K562 (cell line): ENCODE results near the gene ANO1. TPM values are rescaled to one million over a fixed set of nuclear protein-coding genes. Genes with fewer than 3 reads are reported as not detected.

Experiments used
- ATAC-seq: fragments of 200-7000 bp; cut with Tn5 transposase; 3 replicates; pipeline ENCODE4 v1.9.1; 2020; ENCODE audit warnings: moderate library complexity
- BruUV-seq: library from RNA; stranded (reverse); fragments of 400-500 nt; replicated peaks from 2 replicates; lab custom pipeline; 2021; lab: Mats Ljungman, UMichigan
- CTCF ChIA-PET: fragments of 300-600 bp; formaldehyde crosslinking; extraction: SDS; loops from one replicate; lab custom pipeline; 2021; ENCODE audit warnings: low intra/inter-chr PET ratio; lab: Yijun Ruan, JAX
- POLR2A ChIA-PET: fragments of 300-600, 350-650 bp; sonication (Branson Sonifier 250); formaldehyde crosslinking; extraction: SDS; loops from one replicate; lab custom pipeline; 2021; ENCODE audit warnings: antibody characterized with exemption, inconsistent platforms; lab: Yijun Ruan, JAX
- DNase-seq, 4 experiments: peaks; one replicate each; pipeline versions ENCODE4 v3.0.0 to v3.0.0-alpha.2; 2011 to 2018; ENCODE audit warnings: low spot score in 3 of 4, mixed read lengths in 3 of 4; ENCODE audit errors: extremely low read depth in 1 of 4
- FAIRE-seq: peaks from 2 replicates; lab custom pipeline; 2011; peaks lifted over from hg19 to GRCh38; lab: Jason Lieb, UNC
- H2AFZ ChIP-seq: 2 replicates; pipeline ENCODE4 v1.6.0; 2011; ENCODE audit warnings: low read depth, low read length, control low read depth, inconsistent platforms
- H3K27ac ChIP-seq: fragments of 200-600 bp; 3 replicates; pipeline ENCODE4 v1.8.0; 2011; ENCODE audit warnings: low read depth, mild to moderate bottlenecking, control low read depth, inconsistent platforms, low read length, moderate library complexity, mixed read lengths; ENCODE audit errors: extremely low read depth
- H3K27me3 ChIP-seq, 2 experiments: fragments of 300-600 bp in 1 of 2; 2 replicates in 1 of 2; 3 replicates in 1 of 2; pipeline versions ENCODE4 v1.6.0 to v1.8.0; 2011; ENCODE audit warnings: inconsistent platforms in 2 of 2, low read length in 2 of 2, mild to moderate bottlenecking in 1 of 2, mixed read lengths in 1 of 2, moderate library complexity in 1 of 2; ENCODE audit not compliant: control insufficient read depth in 2 of 2, insufficient read depth in 2 of 2
- H3K36me3 ChIP-seq: fragments of 300-600 bp; 3 replicates; pipeline ENCODE4 v1.8.0; 2011; ENCODE audit warnings: mild to moderate bottlenecking, low read length, inconsistent platforms; ENCODE audit not compliant: control insufficient read depth, insufficient read depth
- H3K4me1 ChIP-seq, 2 experiments: fragments of 200-600 bp in 1 of 2; replicated peaks in 1 of 2; 2 replicates in 1 of 2; 3 replicates in 1 of 2; pipeline versions ENCODE4 v1.5.1 to v1.8.0; 2011; ENCODE audit warnings: inconsistent platforms in 2 of 2, low read length in 2 of 2, mild to moderate bottlenecking in 1 of 2, mixed read lengths in 1 of 2, moderate library complexity in 1 of 2; ENCODE audit not compliant: control insufficient read depth in 2 of 2, insufficient read depth in 2 of 2
- H3K4me2 ChIP-seq: 2 replicates; pipeline ENCODE4 v1.6.1; 2011; ENCODE audit warnings: low read length, control low read depth, inconsistent platforms, mixed read lengths; ENCODE audit not compliant: insufficient read depth
- H3K4me3 ChIP-seq: fragments of 200-600 bp; sonication (generic), shearing (Covaris generic); 2 replicates; pipeline ENCODE4 v1.5.1; 2016; ENCODE audit warnings: control low read depth, inconsistent platforms
- H3K79me2 ChIP-seq: fragments of 200-600 bp; 3 replicates; pipeline ENCODE4 v1.8.0; 2011; ENCODE audit warnings: low read length, inconsistent platforms; ENCODE audit not compliant: control insufficient read depth, insufficient read depth
- H3K9ac ChIP-seq, 2 experiments: 2 replicates each; pipeline versions ENCODE4 v1.6.0 to v1.6.1; 2011; ENCODE audit warnings: low read depth in 2 of 2, low read length in 2 of 2, control low read depth in 1 of 2, inconsistent platforms in 1 of 2, mild to moderate bottlenecking in 1 of 2, mixed read lengths in 1 of 2; ENCODE audit not compliant: insufficient read depth in 1 of 2
- H3K9me1 ChIP-seq: one replicate; pipeline ENCODE4 v1.6.0; 2011; ENCODE audit warnings: inconsistent platforms, mild to moderate bottlenecking, low read length, moderate library complexity; ENCODE audit not compliant: control insufficient read depth, insufficient read depth
- H3K9me3 ChIP-seq: replicated peaks from 2 replicates; pipeline ENCODE4 v1.5.1; 2011; ENCODE audit warnings: low read depth, low read length, inconsistent platforms; ENCODE audit not compliant: control insufficient read depth, insufficient read depth
- H4K20me1 ChIP-seq: replicated peaks from 2 replicates; pipeline ENCODE4 v1.6.1; 2011; ENCODE audit warnings: low read length, inconsistent platforms, mixed read lengths; ENCODE audit not compliant: control insufficient read depth, insufficient read depth
- BCOR ChIP-seq: fragments of 450-650 bp; IDR thresholded peaks from 2 replicates; pipeline ENCODE4 v1.6.1; 2016
- FIP1L1 ChIP-seq: fragments of 200-400 bp; formaldehyde crosslinking; IDR thresholded peaks from 2 replicates; pipeline ENCODE4 v1.6.1; 2018; ENCODE audit warnings: mild to moderate bottlenecking, low read depth, low read length; ENCODE audit not compliant: poor library complexity, severe bottlenecking
- FOS ChIP-seq: IDR thresholded peaks from 3 replicates; pipeline ENCODE4 v1.6.1; 2011; ENCODE audit not compliant: insufficient read length; ENCODE audit errors: extremely low read depth
- GABPB2 ChIP-seq: fragments of 250-450 bp; sonication (Bioruptor Pico); conservative IDR thresholded peaks from 2 replicates; pipeline ENCODE4 v1.5.1; 2021; ENCODE audit warnings: mild to moderate bottlenecking
- KDM1A ChIP-seq, 2 experiments: fragments of 450-650 bp; IDR thresholded peaks; 2 replicates each; pipeline ENCODE4 v1.6.1; 2016; ENCODE audit warnings: mild to moderate bottlenecking in 2 of 2
- NFXL1 ChIP-seq: fragments of 450-650 bp; formaldehyde crosslinking; IDR thresholded peaks from 2 replicates; pipeline ENCODE4 v1.4.0; 2021; ENCODE audit warnings: mild to moderate bottlenecking
- RBM25 ChIP-seq: fragments of 200-400 bp; formaldehyde crosslinking; IDR thresholded peaks from 2 replicates; pipeline ENCODE4 v1.6.1; 2018; ENCODE audit warnings: low read length, low read depth, moderate library complexity; ENCODE audit not compliant: severe bottlenecking
- SMARCA5 ChIP-seq: fragments of 450-650 bp; IDR thresholded peaks from 2 replicates; pipeline ENCODE4 v1.6.1; 2016
- ZEB2 ChIP-seq: fragments of 450-650 bp; IDR thresholded peaks from 2 replicates; pipeline ENCODE4 v1.6.1; 2016
- WGBS: fragments of 100-300 bp; shearing (Covaris generic); methylation state at CpG from one replicate; pipeline ENCODE4 v1.1.6; 2016; ENCODE audit warnings: low coverage, mixed read lengths; ENCODE audit not compliant: insufficient coverage; ENCODE audit errors: missing lambda C conversion rate; 5-methylcytosine and 5-hydroxymethylcytosine counted together
- in situ Hi-C: fragments of 300-500 bp; cut with MboI; formaldehyde crosslinking; loops from 4 replicates; pipeline ENCODE4 v1.15.0; 2018; ENCODE audit warnings: inconsistent platforms, mixed read lengths
- intact Hi-C: fragments of 100-400 bp; cut with micrococcal nuclease; formaldehyde crosslinking; loops from 2 replicates; pipeline ENCODE4 v1.14.2; 2022
- polyA plus RNA-seq, 8 experiments: library from polyadenylated mRNA; depleted of rRNA in 4 of 8; stranded (reverse) in 5 of 8; unstranded in 3 of 8; fragments of >200 nt; fragmentation: Nextera tagmentation in 2 of 8; fragmentation: Illumina TruSeq in 1 of 8; extraction: Ambion mirVana in 2 of 8; extraction: Trizol in 1 of 8; gene quantifications; 2 replicates each; pipeline versions ENCODE4 v1.2.1 to v1.2.3, GENCODE V29; 2011 to 2014; ENCODE audit warnings: inconsistent platforms in 1 of 8, missing spikeins in 1 of 8
- total RNA-seq, 7 experiments: library from RNA; depleted of rRNA in 6 of 7; stranded (reverse); fragments of >200 nt in 6 of 7; fragmentation: Illumina TruSeq in 2 of 7; extraction: Trizol in 2 of 7; gene quantifications; 2 replicates each; pipeline versions ENCODE4 v1.2.1 to v1.2.3, GENCODE V29; 2011 to 2021; ENCODE audit warnings: low replicate concordance in 1 of 7
- TF ChIP-seq, protein P1 (sequence below): fragments of 450-650 bp; IDR thresholded peaks from 2 replicates; pipeline ENCODE4 v1.6.1; 2016; ENCODE audit warnings: antibody characterized with exemption
- TF ChIP-seq, protein P2 (sequence below): fragments of 450-650 bp; formaldehyde crosslinking; IDR thresholded peaks from 2 replicates; pipeline ENCODE4 v1.4.0; 2020; ENCODE audit warnings: mild to moderate bottlenecking
- TF ChIP-seq, protein P3 (sequence below), 2 experiments: fragments of 450-650 bp in 1 of 2; sonication (generic) in 1 of 2; formaldehyde crosslinking in 1 of 2; IDR thresholded peaks; 2 replicates each; pipeline versions ENCODE4 v1.7.1 to v1.9.0; 2016 to 2022; ENCODE audit warnings: inconsistent platforms in 1 of 2, mild to moderate bottlenecking in 1 of 2, missing genetic modification reagents in 1 of 2

ANO1 gene
- total and polyA plus RNA-seq, 9 of the 15 experiments (the other 6 are each of a cell fraction or from before 2014, with no cell fraction given): not detected

DNA sequence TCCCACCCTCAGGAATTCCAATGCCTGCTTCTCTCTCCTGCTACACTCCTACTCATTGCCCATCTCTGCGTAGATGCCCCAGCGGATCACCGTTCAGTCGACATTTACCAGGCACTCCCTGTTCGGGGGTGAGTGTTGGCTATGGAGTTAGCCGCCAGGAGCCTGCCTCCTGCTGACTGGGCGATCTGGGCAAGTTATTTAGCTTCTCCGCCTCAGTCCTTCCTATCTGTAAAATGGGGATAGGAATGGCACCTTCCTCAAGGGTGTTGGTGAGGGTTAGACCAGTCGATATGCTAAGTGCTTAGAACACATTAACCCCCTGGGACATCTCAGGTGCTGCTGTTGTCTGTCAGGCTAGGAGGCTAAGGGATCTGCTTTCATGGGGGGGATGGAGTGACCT lies 155.8 kb downstream of the ANO1 start:
- no peaks in the 10 kb centered on the region for H3K79me2 ChIP-seq
- 39% methylated on average over 9 of the region's 9 CpGs for WGBS
- H3K36me3 ChIP-seq: no peaks in the 10 kb centered on the region
- peak overlapping the region in 1 of 2 experiments; percentile 67; a peak in 1 of 4 replicates for H3K9ac ChIP-seq
- H3K4me3 ChIP-seq: no peak overlapping the region
- peaks cover 4 to 5% of the 10 kb centered on the region in 2 experiments; a peak in 3 of 5 replicates for H3K4me1 ChIP-seq
- in situ Hi-C loops: no loop called here
- 0 out of 2 replicates have a peak overlapping the region, but pooled peaks have one; percentile 23 for H3K4me2 ChIP-seq
- CTCF ChIA-PET: no interaction called here
- FAIRE-seq: no peak
- no peak overlapping the region for H2AFZ ChIP-seq
- ATAC-seq: no peak
- 0 out of 2 replicates have a peak, but pooled peaks cover 6% of the 10 kb centered on the region for H4K20me1 ChIP-seq
- no peaks in the 10 kb centered on the region for H3K9me1 ChIP-seq
- intact Hi-C loops: no loop called here
- POLR2A ChIA-PET: interaction anchor here (1.0 kb wide), 1 partner anchor 151 kb away, joined by 3 read pairs; no protein-coding TSS in a partner anchor
- H3K27me3 ChIP-seq: peaks cover 0 to 5% of the 10 kb centered on the region in 2 experiments; a peak in 2 of 5 replicates
- no peak overlapping the region for H3K27ac ChIP-seq
- H3K9me3 ChIP-seq: no peaks in the 10 kb centered on the region
- no peak for DNase-seq
- BruUV-seq: no TSS peak
- TF ChIP-seq ZEB2 (no peak), FOS (no peak), GABPB2 (CRISPR knock-in tag) (no peak), SMARCA5 (peak; percentile 24; the same call in 1 of the 2 replicates), RBM25 (peak; percentile 69), FIP1L1 (no peak), BCOR (peak; percentile 65), NFXL1 (CRISPR knock-in tag) (no peak), KDM1A (IDR thresholded peaks at IDR 0.05) (peak; percentile 16 to 49; a peak in 3 of 4 replicates)
- TF ChIP-seq, protein P1, sequence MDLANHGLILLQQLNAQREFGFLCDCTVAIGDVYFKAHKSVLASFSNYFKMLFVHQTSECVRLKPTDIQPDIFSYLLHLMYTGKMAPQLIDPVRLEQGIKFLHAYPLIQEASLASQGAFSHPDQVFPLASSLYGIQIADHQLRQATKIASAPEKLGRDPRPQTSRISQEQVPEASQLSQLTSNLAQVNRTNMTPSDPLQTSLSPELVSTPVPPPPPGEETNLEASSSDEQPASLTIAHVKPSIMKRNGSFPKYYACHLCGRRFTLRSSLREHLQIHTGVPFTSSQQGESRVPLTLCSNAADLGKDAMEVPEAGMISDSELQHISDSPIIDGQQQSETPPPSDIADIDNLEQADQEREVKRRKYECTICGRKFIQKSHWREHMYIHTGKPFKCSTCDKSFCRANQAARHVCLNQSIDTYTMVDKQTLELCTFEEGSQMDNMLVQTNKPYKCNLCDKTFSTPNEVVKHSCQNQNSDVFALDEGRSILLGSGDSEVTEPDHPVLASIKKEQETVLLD: no peak
- TF ChIP-seq, protein P2, sequence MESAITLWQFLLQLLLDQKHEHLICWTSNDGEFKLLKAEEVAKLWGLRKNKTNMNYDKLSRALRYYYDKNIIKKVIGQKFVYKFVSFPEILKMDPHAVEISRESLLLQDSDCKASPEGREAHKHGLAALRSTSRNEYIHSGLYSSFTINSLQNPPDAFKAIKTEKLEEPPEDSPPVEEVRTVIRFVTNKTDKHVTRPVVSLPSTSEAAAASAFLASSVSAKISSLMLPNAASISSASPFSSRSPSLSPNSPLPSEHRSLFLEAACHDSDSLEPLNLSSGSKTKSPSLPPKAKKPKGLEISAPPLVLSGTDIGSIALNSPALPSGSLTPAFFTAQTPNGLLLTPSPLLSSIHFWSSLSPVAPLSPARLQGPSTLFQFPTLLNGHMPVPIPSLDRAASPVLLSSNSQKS (CRISPR knock-in tag): no peak
- TF ChIP-seq, protein P3, sequence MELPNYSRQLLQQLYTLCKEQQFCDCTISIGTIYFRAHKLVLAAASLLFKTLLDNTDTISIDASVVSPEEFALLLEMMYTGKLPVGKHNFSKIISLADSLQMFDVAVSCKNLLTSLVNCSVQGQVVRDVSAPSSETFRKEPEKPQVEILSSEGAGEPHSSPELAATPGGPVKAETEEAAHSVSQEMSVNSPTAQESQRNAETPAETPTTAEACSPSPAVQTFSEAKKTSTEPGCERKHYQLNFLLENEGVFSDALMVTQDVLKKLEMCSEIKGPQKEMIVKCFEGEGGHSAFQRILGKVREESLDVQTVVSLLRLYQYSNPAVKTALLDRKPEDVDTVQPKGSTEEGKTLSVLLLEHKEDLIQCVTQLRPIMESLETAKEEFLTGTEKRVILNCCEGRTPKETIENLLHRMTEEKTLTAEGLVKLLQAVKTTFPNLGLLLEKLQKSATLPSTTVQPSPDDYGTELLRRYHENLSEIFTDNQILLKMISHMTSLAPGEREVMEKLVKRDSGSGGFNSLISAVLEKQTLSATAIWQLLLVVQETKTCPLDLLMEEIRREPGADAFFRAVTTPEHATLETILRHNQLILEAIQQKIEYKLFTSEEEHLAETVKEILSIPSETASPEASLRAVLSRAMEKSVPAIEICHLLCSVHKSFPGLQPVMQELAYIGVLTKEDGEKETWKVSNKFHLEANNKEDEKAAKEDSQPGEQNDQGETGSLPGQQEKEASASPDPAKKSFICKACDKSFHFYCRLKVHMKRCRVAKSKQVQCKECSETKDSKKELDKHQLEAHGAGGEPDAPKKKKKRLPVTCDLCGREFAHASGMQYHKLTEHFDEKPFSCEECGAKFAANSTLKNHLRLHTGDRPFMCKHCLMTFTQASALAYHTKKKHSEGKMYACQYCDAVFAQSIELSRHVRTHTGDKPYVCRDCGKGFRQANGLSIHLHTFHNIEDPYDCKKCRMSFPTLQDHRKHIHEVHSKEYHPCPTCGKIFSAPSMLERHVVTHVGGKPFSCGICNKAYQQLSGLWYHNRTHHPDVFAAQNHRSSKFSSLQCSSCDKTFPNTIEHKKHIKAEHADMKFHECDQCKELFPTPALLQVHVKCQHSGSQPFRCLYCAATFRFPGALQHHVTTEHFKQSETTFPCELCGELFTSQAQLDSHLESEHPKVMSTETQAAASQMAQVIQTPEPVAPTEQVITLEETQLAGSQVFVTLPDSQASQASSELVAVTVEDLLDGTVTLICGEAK (IDR thresholded peaks at IDR 0.05): no peak
- TF ChIP-seq, protein P3 (CRISPR knock-in tag; IDR thresholded peaks at IDR 0.05): no peak
- TF ChIP-seq, all 486 proteins: peak for 4
